ENCODE results near the gene DUS3L.

DUS3L gene

DNA sequence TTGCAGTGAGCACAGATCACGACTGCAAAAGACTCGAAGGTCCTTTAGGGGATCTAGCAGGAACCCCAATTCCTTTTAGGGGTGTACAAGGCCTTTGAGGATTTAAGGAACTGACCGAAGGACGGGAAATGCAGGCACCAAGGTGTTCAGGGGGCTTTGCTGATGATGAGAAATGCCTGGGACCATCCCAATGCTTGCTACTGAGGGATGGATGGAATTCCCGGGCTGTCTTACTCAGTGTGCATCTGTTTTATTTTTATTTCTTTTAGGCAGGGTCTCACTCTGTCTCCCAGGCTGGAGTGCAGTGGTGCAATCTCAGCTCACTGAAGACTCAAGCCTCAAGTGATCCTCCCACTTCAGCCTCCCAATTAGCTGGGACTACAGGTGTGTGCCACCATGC, 17.7 kb downstream of the DUS3L start:
- TF ChIP-seq CTCF (IDR thresholded peaks at IDR 0.05; ENCODE audit: low read depth, low read length, missing control alignments) = no peak
- no peaks in the 10 kb centered on the region for H3K36me3 ChIP-seq (replicated peaks)
- no peak for DNase-seq
- no peak overlapping the region for H3K4me3 ChIP-seq (ENCODE audit: low read depth, low read length)
- no peak overlapping the region for H3K27ac ChIP-seq
- in situ Hi-C loops (cut with HindIII; ENCODE audit: low pct_ligation_motif_present, low sequenced_read_pairs) = no loop called here
- H3K27me3 ChIP-seq (replicated peaks) = no peaks in the 10 kb centered on the region

DNA sequence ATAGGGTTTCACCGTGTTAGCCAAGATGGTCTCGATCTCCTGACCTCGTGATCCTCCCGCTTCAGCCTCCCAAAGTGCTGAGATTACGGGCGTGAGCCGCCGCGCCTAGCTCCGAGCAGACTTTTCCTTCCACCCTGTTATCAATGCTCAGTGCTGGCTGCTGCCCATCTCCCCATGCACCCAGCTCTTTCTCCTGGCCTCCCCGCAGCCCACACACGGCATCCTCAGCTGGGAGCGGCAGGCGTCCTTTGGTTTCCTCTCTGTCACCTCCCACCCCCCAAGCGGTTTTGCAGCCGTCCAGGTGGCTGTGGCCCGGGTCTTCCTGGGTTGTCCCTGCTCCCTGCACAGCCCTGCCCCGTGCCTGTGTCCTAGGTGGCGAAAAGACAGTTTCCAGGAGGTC, 18.5 kb downstream of the DUS3L start:
- TF ChIP-seq CTCF (IDR thresholded peaks at IDR 0.05; ENCODE audit: low read depth, low read length, missing control alignments) = no peak
- Histone ChIP-seq H3K27me3 (replicated peaks) (no peaks in the 10 kb centered on the region), H3K36me3 (replicated peaks) (no peaks in the 10 kb centered on the region), H3K27ac (no peak overlapping the region), H3K4me3 (ENCODE audit: low read depth, low read length) (no peak overlapping the region)
- in situ Hi-C loops (cut with HindIII; ENCODE audit: low pct_ligation_motif_present, low sequenced_read_pairs) = no loop called here
- DNase-seq = no peak

GRCh38 chr19:5767949-5768348, 23.0 kb downstream of the DUS3L start:
- no peak overlapping the region for H3K27ac ChIP-seq
- H3K27me3 ChIP-seq (replicated peaks) = no peaks in the 10 kb centered on the region
- no peak for DNase-seq
- in situ Hi-C loops (cut with HindIII; ENCODE audit: low pct_ligation_motif_present, low sequenced_read_pairs) = no loop called here
- no peaks in the 10 kb centered on the region for H3K36me3 ChIP-seq (replicated peaks)
- no peak overlapping the region for H3K4me3 ChIP-seq (ENCODE audit: low read depth, low read length)
- no peak for TF ChIP-seq CTCF (IDR thresholded peaks at IDR 0.05; ENCODE audit: low read depth, low read length, missing control alignments)

DNA sequence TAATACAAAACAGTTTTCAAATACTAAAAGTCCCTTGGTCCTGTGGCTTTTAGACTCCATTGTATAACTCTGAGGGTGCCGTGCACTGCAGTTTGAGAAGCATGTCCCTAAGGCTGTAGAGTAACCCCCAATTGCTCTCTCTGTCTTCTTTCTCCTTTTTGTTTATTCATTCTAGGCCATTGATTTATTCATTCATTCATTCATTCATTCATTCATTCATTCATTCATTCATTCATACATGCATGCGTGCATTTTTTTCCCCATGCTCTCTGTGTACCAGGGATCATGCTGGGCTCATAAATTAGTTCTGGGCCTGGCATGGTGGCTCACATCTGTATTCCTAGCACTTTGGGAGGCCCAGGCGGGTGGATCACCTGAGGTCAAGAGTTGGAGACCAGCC, 25.7 kb downstream of the DUS3L start:
- Histone ChIP-seq H3K27me3 (replicated peaks) (no peaks in the 10 kb centered on the region), H3K27ac (no peak overlapping the region), H3K4me3 (ENCODE audit: low read depth, low read length) (no peak overlapping the region), H3K36me3 (replicated peaks) (no peaks in the 10 kb centered on the region)
- in situ Hi-C loops (cut with HindIII; ENCODE audit: low pct_ligation_motif_present, low sequenced_read_pairs) = no loop called here
- no peak for TF ChIP-seq CTCF (IDR thresholded peaks at IDR 0.05; ENCODE audit: low read depth, low read length, missing control alignments)
- no peak for DNase-seq

GRCh38 chr19:5762608-5763217, 28.2 kb downstream of the DUS3L start:
- no peak for TF ChIP-seq CTCF (IDR thresholded peaks at IDR 0.05; ENCODE audit: low read depth, low read length, missing control alignments)
- Histone ChIP-seq H3K36me3 (replicated peaks) (no peaks in the 10 kb centered on the region), H3K27me3 (replicated peaks) (no peaks in the 10 kb centered on the region), H3K4me3 (ENCODE audit: low read depth, low read length) (no peak overlapping the region), H3K27ac (no peak overlapping the region)
- DNase-seq = no peak
- in situ Hi-C loops (cut with HindIII; ENCODE audit: low pct_ligation_motif_present, low sequenced_read_pairs) = no loop called here

DNA sequence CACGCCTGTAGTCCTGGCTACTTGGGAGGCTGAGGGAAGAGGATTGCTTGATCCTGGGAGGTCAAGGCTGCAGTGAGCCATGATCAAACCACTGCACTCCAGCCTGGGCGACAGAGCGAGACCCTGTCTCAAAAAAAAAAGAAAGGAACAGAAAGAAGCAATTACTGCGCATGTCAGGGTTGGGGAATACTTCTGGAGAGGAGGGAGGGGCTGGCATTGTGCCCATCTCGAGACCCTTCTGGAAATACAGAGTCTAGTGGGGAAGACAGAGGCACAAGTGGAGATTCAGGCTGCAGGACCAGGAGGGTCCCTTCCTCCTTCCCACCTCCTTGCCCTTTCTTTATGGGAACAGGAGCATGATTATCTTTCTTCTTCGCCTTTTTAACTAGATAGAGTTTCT, 37.2 kb downstream of the DUS3L start:
- no peak overlapping the region for H3K27ac ChIP-seq
- no peaks in the 10 kb centered on the region for H3K36me3 ChIP-seq (replicated peaks)
- DNase-seq = no peak
- no peak for TF ChIP-seq CTCF (IDR thresholded peaks at IDR 0.05; ENCODE audit: low read depth, low read length, missing control alignments)
- no peaks in the 10 kb centered on the region for H3K27me3 ChIP-seq (replicated peaks)
- in situ Hi-C loops (cut with HindIII; ENCODE audit: low pct_ligation_motif_present, low sequenced_read_pairs) = no loop called here
- H3K4me3 ChIP-seq (ENCODE audit: low read depth, low read length) = no peak overlapping the region

Measured in brain microvascular endothelial cell (primary cell).